Stimulated activated CD4-positive, alpha-beta T cell treated with anti-CD3 and anti-CD28 coated beads, Interleukin-15, amount 100 ng/mL, for 1 hour (primary cell): ENCODE data around the gene CDNF.
A peak's percentile ranks its signal among the peaks of the same experiment; 100 is the strongest.
"Not testable (repeated sequence)": the region's sequence is repeated elsewhere in the genome, so short reads cannot be mapped to it uniquely, and the experiment has no call there.

Source experiments
- DNase-seq, 2 donors: peaks; one replicate each; pipeline ENCODE4 v3.0.0-alpha.2; 2020; ENCODE audit warnings: low read depth in 1 of 2, low spot score in 1 of 2

CDNF gene

DNA sequence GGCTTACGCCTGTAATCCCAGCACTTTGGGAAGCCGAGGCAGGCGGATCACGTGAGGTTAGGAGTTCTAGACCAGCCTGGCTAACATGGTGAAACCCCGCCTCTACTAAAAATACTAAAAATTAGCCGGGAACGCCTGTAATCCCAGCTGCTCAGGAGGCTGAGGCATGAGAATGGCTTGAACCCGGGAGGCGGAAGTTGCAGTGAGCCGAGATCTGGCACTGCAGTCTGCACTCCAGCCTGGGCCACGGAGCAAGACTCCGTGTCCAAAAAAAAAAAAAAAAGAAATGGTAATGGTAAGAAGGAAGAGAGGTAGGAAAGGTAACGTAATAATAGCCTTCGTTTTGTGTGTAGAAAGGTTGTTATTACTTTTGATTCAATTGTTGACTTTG is 1.5 kb upstream of the CDNF start:
- DNase-seq: no peak

DNA sequence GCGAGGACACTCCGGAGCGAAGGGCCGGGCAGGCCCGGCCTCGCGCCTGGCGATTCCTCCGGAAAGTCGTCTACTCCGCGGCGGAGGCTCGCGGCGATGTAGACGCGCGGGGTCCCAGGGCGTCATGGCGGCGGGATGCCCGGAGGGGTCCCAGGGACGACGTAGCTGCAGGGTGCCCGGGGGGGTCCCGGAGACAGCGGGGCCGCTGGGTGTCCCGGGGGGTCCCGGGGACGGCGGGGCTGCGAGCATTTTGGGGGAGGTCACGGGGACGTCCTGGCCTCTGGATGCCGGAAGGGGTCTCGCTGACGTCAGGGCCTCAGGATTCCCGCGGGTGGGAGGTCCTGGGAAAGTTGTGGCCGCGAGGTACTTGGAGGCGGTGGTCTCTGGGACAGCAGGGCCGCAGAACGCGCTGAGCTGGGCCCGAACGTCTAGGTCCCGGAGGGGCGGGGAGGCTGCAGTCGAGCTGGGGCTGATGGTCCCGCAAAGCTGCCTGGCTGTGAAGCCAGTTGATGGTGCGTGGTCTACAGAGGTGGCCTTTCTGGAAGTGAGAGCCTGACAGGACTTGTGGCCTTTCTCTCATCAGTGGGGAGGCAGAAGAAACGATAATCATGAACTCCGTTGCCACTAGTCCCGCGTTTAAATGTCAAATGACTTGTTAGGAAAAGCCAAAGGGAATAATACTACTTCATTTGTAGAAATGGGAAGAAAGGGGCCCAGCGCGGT is 906 bp upstream of the CDNF start:
- peak in 1 of 2 donors; percentile 3 for DNase-seq

DNA sequence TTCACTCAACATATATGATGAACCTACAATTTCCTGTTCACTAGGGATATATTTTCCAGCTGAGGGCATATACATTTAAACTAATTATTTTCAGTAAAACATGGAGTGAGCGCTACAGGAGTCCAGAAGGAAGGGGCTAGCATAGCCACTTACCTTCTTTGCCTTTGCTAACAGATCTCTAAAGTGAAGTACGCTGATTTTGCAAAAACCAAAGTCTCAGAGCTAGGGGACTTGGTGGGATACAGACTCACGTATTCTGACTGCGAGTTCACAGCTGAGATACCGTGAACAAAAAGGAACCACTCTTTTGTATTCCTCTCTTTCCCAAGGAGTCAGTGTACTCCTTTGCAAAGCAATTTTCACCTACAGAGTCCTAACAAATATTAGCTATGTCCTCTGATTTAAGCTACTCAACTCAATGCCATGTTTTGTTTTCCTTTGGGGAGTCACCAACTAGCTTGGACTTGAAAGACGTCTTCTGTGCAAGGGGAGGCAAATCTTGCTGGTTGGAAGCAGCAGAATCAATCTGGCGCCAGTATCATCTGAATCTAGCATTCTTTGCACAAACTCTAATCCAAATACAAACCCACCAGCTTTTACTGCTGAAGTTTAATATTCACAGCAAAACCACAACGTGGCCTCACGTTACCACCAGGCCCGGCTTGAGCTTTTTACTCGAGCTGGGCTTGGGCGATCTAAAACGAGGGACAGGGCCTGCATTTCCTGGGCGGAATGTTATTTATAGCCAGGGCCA is 657 bp downstream of the CDNF start:
- DNase-seq: no peak

DNA sequence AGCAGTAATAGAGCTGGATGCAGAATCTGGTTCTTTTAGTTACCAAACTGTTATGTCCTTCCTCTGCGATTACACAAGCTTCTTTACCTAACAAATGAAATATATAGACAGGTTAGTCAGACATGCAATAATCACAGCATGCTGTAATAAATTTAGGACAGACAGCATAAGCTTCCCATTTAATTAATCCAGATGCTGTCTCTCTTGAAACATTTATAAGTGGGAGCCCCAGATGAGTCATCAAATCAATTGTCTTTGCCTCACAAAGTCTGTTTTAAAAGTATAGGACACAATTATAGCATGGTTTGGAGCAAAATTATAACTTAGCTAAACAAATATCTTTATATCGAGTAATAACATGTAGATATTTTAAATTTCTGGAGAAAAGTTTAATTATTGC is 1.6 kb downstream of the CDNF start:
- DNase-seq: no peak

DNA sequence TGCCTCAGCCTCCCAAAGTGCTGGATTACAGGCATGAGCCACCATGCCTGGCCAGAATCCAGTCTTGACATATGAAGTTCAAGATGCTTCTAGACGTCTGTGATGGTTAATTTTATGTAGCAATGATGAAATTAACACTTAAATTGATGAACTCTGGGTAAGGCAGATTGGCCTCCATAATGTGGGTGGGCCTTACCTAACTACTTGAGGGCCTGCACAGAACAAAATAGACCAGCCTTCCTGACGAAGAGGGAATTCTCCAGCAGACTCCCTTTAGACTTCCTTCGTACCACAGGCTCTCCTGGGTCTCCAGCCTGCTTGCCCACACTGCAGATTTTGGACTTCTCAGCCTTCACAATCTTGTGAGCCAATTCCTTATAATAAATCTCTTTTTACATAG is 4.7 kb downstream of the CDNF start:
- DNase-seq: no peak

DNA sequence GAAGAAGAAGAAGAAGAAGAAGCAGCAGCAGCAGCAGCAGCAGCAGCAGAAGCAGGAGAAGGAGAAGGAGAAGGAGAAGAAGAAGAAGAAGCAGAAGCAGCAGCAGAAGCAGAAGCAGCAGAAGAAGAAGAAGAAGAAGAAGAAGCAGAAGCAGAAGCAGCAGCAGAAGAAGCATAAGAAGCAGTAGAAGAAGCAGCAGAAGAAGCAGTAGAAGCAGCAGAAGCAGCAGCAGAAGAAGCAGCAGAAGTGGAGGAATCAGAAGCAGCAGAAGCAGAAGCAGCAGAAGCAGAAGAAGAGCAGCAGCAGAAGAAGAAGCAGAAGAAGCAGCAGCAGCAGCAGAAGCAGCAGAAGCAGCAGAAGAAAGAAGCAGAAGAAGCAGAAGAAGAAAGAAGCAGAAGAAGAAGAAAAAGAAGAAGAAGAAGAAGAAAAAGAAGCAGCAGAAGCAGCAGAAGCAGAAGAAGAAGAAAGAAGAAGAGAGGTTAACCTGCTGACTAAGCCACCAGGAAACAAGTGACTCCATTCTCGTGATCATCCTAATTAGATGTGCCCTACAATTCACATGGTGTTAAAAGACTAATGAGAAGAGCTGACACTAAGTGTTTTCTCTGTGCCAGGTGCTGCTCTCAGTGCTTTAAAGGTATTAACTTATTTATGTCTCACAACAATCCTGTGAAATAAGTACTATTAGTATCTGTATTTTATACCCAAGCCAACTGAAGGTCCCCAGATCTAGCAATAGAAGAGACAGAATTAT is 11.6 kb downstream of the CDNF start:
- DNase-seq: no peak

DNA sequence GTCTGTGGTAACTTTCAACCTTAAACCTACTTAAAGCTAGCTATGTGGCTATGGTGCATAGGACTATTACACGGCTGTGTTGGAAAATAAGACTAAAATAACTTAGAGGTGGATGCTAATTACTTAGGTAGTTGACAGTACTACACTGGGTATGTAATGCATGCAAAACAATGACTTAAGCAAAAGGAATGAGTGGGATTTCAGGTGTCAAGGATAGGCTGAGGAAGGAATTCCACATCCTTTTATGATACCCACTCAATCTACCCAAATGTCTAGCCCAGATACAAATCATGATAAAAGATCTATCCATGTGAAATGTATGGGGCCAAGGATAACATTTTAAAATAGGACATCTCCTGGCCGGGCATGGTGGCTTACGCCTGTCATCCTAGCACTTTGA is 13.9 kb downstream of the CDNF start:
- no peak for DNase-seq

DNA sequence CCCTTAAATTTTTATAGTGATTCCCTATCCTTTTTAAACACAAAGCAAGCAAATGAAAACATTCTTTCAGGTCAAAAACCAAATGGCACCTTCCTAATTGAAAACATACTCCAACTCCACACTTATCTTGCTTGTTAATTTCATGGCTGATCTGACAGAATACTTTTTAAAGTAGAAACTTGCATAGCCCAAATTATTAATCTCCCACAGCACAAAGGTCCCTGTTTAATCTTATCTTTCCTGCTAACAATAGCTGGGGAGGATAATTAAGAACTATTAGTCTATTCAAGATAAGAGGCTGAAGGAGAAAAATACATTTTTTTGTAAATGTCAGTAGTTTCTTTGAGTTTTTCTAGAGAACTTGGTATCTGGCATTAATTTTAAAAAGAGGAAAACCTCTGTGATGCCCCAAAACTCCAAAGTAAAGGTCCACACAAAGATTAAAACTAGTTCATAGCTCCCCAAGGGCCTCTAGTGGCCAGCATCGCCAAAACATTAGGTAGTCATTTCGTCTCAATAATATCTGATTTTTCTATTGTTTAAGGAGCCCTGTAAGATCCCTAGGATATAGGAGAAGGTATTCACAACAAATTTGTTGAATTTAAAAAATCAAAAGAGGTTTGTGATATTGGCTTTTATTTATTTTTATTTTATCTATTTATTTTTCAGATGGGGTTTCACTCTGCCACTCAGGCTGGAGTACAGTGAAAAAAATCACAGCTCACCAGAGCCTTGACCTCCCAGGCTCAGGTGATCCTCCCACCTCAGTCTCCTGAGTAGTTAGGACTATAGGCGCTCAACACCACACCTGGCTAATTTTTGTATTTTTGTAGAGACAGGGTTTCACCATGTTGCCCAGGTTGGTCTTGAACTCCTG is 14.7 kb downstream of the CDNF start:
- peak in 1 of 2 donors; percentile 8 for DNase-seq

DNA sequence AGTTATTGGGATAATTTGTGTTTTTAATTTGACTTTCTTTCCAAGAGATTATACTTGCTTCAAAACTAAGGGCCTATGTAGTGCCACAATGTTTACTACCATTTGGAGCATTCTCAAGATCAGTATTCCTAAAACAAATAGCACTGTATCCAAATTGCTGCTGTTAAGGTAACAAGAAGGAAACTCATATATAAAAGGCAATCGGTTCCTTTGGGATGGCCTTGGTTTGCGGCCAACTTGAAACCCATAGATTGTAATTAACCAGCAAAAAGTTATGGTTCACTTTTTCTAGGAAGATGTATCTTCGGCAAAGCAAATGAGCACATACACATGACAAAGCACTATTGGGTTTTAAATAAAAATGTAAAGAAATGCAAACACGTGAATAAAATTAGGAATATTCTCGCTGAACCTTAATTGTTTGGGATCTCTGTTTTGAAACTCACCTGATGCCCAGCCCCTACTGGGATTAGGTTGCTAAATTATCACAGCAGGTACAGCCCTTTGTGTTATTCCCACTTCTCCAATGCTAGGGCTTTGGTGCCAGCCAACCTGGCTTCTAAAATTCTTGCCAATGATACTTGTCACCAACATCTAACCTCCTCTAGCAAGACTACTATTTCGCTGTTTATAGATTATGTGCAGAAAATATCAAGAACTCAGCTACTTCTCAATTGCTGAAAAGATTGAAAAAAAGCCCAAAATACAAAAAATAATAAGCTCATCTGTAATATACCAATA is 16.0 kb downstream of the CDNF start:
- DNase-seq: no peak

DNA sequence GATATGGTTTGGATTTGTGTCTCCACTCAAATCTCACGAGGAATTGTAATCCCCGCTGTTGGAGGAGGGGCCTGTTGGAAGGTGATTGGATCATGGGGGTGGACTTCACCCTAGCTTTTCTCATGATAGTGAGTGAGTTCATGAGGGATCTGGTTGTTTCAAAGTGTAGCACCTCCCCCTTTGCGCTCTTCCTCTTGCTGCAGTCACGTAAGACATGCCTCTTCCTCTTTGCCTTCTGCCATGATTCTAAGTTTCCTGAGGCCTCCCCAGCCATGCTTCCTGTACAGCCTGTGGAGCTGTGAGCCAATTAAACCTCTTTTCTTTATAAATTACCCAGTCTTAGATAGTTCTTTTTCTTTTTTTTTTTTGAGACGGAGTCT is 17.1 kb downstream of the CDNF start:
- DNase-seq: no peak

DNA sequence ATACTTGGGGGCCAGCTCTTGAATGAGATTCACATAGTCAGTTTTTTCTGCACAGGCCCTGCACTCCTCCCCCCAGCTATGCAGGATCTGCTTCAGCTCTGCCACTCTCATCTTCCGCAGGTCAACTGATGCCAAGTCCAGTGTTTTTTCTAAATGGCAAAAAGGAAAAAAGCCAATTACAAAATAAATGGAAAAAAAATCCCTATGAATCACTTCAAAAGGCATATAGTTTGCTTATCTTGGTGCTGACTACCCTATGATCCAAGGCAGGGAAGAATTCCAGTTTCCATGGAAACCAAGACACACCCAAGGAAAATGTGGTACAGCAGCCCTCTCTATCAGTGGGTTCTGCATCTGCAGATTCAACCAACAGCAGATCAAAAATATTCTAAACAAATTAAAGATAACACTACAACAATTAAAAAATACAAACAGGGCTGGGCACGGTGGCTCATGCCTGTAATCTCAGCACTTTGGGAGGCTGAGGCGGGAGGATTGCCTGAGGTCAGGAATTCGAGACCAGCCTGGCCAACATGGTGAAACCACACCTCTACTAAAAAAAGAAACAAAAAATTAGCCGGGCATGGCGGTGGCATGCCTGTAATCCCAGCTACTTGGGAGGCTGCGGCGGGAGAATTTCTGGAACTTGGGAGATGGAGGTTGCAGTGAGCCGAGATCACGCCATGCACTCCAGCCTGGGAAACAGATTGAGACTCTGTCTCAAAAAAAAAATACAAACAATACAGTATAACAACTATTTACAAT is 17.6 kb downstream of the CDNF start:
- no peak for DNase-seq

DNA sequence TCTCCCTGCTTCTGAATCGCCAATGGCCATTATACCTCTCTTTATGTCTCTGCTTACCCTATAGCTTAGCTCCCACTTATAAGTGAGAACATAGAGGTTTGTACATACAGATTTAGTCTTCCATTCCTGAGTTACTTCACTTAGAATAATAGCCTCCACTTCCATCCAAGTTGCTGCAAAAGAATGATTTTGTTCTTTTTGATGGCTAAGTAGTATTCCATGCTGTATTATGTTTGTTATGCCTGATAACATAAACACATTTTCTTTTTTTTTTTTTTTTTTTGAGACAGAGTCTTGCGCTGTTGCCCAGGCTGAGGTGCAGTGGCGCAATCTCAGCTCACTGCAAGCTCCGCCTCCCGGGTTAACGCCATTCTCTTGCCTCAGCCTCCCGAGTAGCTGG is 21.1 kb downstream of the CDNF start:
- DNase-seq: not testable (repeated sequence)

DNA sequence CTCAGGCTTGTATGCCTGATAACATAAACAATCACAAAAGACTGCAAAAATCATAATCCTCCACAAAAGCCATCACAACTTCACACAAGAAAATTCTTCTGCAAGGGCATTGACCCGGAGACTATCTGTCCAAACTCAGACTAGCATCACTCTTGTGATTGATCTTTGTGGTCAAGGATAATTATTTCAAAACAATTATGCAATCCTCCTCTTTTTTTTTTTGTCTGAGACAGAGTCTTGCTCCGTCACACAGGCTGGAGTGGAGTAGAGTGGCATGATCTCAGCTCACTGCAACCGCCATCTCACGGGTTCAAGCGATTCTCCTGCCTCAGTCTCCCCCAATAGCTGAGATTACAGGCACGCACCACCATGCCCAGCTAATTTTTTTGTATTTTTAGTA is 22.2 kb downstream of the CDNF start:
- no peak for DNase-seq

DNA sequence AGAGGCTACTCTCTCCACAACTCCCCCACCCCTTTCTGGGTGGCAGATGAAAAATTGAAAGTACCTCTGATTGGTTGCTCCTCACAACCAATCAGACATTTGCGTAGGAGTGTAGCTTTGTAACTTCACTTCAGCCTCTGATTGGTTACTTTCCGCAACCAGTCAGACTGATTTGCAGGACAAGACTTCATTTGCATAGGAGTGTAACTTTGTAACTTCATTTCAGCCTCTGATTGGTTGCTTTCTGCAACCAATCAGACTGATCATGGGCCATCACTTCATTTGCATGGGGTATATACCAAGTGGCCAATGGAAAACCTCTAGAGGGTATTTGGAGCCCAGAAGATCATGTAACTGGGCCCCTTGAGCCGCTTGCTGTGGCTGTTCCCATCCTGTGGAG is 25.6 kb downstream of the CDNF start:
- no peak for DNase-seq

DNA sequence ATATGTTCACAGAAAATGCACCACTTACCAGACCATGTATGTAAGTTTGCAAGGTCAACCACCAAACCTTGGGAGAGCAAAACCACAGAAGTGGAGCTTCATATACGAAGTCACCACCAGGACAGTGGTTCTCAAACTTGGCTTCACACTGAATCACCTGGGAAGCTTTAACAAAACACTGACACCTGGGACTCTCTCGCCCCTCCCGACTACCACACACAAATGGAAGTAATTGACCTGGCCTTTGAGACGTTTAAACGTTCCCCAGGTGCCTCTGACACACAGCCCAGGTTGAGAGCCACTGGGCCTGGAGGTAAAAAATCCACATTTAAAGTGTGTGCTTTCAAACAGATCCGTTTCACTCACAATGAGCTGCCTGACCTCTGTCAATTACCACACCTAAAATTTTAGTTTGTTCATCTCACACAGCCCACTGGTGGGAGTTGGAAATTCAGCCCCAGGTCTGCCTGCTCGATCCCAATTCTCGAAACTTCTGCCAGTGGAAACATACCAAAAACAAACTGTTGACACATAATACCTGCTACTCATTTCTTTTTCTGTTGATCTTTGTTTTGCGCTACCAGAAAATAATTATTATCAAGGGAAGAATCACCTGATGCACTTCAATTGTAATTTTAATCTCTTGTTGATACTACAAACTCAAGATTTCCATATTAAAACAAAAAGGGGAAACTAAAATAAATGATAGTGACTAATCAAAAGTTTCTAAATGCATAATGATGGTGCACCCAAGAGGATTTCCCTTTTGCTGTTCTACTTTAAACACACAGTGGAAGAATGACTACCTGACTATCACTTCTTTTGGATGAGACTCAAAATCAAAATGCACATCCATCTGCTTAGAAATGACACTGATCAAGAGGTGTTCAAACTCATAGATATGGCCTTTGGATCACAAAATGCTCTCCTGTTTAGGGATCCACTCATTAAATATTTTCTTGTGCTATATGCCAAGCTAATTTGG is 26.6 kb downstream of the CDNF start:
- DNase-seq: no peak

DNA sequence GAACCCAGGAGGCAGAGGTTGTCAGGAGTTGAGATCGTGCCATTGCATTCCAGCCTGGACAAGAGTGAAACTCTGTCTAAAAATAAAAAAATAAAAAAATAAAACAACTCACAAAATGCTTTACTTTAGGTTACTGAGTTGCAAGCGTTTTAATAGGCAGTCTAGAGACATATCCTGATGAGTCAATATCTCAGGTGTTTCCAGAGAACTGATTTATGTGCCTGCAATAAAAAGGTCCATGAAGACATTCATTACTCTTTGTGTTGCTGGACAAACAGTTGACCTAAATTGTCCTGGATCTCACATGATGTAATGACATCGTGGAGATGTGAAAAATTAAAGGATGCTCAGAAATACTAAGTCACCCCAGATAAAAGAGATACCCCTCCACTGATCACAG is 31.5 kb downstream of the CDNF start:
- no peak for DNase-seq

DNA sequence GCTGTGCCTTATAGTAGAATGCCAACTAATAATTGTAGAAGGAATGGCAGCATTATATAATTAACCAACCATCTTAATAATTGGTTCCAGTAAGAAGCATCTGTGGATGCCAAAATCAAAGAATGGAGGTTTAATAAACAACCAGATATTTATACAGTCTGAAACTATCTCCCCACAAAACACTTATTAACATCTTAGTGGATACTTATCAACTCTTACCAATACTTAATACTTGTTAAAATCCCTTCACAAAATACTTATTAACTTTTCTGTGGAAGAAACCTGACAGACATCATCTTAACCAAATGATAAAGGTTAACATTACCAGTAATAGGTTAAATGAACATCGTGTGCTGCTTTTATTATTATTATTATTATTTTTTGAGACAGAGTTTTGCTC is 34.0 kb downstream of the CDNF start:
- no peak for DNase-seq

DNA sequence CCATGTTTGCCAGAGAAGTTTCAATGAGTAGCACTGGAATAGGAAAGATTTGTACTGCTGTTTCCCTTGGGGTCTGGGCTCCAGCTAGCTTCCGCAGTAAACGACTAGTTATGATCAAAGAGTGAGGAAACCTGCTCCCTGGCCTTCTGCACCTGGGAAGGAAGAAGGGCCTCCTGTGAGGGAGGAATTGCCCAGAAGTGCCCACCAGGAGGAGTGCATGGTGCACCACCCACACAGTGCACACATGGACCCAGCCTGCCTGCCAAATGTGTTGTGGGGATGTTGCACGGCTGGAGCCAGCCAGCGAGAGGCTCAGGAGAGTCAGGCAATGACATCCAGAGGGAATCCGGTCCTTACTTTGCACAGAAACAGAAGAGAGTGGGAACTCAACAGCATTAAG is 36.1 kb downstream of the CDNF start:
- no peak for DNase-seq

DNA sequence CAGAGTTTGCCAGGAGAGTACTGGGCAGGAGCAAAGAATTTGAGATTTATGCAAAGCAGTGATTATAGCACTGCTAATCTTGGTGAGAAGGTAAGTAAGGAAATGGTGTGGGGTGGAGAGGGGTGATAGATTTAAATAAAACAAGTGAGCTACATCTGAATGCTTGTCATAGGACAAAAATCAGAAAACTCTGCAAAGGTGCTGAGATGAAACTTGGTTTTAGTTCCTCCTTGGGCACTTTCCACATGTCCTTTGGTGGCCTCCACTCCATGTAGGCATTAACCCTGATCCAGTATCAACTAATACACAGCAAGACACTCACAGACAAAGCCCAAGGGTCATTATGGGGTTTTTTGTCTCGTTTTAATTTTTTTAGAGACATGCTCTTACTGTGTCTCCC is 37.4 kb downstream of the CDNF start:
- no peak for DNase-seq
